ENCODE measurements around the gene ZNF598.
"Not testable (repeated sequence)": the region's sequence is repeated elsewhere in the genome, so short reads cannot be mapped to it uniquely, and the experiment has no call there.

ZNF598 gene

GRCh38 chr16:1976951-1977874 lies 32.4 kb downstream of the ZNF598 start:
- DNase-seq (ENCODE audit: low read depth, low spot score), result no peak

GRCh38 chr16:1976216-1976520 lies 33.5 kb downstream of the ZNF598 start:
- DNase-seq (ENCODE audit: low read depth, low spot score), result no peak

DNA sequence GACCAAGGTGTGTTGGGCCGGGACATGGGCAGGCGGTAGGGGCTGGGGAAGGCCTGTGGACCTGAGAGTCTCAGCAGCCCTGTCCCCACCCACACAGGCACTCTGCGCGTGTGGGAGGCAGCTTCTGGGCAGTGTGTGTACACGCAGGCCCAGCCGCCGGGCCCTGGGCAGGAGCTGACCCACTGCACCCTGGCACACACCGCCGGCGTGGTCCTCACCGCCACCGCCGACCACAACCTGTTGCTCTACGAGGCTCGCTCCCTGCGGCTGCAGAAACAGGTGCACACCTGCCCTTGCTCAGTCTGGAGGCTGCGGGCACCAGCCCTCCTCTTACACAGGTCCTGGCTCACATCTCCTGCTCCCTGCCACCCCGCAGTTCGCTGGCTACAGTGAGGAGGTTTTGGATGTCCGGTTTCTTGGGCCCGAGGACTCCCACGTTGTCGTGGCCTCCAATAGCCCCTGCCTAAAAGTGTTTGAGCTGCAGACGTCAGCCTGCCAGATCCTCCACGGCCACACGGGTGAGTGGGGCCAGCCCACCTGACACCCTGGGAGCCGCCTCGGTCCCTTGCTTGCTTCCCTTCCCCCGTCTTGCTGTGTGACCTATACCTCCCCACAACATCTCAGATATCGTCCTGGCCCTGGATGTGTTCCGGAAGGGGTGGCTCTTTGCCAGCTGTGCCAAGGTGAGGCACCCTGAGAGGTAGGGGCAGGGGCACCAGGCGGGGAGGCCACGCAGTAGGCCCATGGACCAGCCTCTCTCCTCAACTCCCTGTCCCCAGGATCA lies 34.0 kb downstream of the ZNF598 start:
- no peak for DNase-seq (ENCODE audit: low read depth, low spot score)

GRCh38 chr16:1974157-1975070 lies 35.2 kb downstream of the ZNF598 start:
- DNase-seq (ENCODE audit: low read depth, low spot score), result no peak

DNA sequence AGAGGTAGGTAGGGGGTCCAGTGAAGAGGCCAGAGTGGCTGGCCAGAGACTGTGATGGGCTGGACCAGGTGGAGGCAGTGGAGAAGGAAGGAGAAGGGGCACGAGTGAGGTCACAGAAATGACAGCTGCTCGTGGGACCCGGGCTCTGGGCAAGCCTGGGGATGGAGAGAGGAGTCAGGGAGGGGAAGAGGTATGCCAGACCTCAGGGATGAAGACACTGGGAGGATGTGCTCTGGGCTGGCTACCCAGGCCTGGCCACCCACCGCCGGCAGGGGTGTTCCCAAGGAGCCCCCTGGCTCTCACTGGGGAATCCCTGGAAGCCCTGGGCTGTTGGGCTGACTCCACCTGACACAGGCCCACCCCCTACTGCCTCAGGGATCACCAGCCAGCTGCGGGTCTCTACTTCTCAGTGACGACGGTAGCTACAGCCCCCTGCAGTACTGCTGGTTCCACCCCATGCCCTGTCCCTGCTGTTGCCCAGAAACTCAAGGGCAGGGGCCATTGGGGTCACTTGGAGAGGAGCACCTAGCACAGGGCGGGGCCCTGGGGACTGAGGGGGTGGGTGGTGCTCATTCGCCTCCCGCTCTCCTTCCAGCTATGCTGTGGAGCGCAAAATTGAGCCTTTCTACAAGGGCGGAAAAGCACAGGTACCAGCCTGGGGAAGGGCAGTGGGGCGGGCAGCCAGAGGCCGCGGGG lies 36.0 kb downstream of the ZNF598 start:
- DNase-seq (ENCODE audit: low read depth, low spot score), result no peak

DNA sequence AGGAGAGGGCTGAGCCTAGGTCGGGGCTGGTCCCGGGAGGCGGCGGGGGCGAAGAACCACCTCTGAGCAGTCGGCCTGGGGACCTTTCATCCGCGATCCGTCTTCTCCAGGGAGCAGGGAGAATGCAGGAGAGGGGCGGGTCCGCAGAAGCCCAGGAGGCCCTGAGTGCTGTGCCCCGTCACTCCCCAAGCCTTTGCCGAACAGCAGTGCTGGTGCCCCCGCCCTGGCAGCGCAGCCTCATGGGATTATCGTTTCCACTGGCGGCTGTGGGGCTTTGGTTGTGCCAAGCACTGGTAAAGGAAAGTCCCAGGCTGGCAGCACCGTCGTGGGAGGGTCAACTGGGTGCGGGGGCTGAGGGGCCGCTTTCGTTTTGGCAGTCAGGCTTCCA lies 37.1 kb downstream of the ZNF598 start:
- no peak for DNase-seq (ENCODE audit: low read depth, low spot score)

DNA sequence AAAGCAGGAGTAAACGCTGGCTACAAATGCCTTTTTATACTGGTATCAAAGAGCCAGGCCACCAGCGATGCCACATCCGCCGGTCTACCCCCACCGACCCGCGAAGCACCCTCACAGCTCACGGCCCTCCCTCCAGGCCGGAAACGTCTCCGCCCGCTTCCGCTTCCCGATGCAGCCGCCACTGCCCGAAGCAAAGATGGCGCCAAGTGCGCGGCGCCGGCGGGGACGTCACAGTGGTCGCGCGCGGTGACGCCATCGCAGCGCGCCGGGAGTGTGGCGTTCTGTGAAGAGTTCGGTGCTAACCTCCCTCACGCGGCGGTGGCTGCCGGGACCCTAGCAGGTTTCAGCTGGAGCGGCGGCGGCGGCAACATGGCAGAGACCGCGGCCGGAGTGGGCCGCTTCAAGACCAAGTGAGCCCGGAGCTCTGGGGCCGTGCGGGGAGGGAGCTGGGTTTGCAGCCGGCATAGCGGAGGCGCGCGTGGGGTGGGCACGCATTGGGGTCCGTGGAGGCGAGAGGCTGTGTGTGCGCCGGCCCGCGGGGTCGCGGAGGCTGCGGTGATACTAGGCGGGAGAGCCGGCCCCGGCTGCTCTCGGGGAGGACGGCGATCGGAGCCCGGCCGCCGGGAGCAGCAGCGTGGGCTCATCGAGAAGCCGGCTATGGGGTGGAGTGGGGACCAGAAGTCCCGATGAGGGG lies 37.7 kb downstream of the ZNF598 start, which contains the start of gene TBL3:
Gene TBL3 (plus strand): TSS at position 258 of the 694 bp plus-strand sequence. CDS start 112 bp downstream, at position 370.
- DNase-seq (ENCODE audit: low read depth, low spot score), result peak; percentile 83

- no peak for DNase-seq (ENCODE audit: low read depth, low spot score)
Observed at GRCh38 chr16:1968146-1968953, 41.3 kb downstream of the ZNF598 start.

GRCh38 chr16:1966460-1966859 lies 43.2 kb downstream of the ZNF598 start, which contains the start of gene RNF151:
RNF151 (plus strand) TSS chr16:1966856; CDS start chr16:1966882, 26 bp downstream.
- DNase-seq (ENCODE audit: low read depth, low spot score), result no peak

- no peak for DNase-seq (ENCODE audit: low read depth, low spot score)
Observed at GRCh38 chr16:1965396-1966001, 44.1 kb downstream of the ZNF598 start.

DNA sequence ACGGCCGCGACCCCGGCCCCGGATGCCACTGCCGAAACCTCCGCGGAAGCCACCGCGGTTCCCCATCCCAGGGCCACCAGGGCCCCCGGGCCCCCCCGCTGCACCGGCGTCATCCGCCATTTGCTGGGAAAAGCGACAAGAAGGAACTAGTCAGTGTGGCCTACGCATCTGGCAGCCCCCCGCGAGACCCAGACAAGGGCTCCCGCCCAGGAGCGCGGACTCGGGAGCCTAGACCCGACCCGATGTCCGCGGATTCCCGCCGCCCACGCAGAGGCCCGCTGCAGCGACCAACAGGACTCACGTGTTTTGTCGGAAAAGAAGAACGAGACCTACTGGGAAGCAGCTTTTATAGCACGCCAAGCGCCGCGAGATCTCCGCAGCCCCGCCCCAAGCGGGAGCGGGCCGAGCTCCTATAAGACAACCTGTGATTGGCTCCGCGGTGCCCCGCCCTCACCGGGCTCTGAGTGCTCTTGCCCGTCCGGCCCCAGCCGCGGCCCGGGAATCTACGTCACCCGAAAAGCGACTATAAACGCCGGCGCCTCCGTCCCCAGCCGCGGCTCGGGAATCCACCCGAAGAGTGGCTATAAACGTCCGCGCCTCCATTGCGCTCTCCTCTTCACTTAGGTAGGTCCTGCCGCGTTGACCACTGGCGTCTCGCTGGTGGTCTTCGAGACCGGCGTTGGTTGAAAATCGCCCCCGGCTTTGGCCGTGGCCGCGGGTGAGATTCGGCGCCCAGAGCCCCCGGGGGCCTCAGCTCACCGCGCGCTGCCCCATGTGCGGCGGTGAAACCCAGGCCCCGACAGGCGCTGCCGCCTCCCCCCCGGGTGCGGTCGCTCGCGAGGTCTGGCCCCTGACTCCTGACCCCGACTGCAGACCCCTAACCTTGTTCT lies 44.9 kb downstream of the ZNF598 start, which contains the start of gene RPS2:
Gene RPS2 (minus strand): TSS at position 321 of the 890 bp plus-strand sequence. CDS start 201 bp downstream, at position 120.
- peak; percentile 97 for DNase-seq (ENCODE audit: low read depth, low spot score)

- DNase-seq (ENCODE audit: low read depth, low spot score), result no peak
Observed at GRCh38 chr16:1963806-1964505, 45.7 kb downstream of the ZNF598 start.

- not testable (repeated sequence) for DNase-seq (ENCODE audit: low read depth, low spot score)
Observed at GRCh38 chr16:1962161-1963153, 47.2 kb downstream of the ZNF598 start.

- DNase-seq (ENCODE audit: low read depth, low spot score), result no peak
Observed at GRCh38 chr16:1961651-1962067, 48.0 kb downstream of the ZNF598 start.

DNA sequence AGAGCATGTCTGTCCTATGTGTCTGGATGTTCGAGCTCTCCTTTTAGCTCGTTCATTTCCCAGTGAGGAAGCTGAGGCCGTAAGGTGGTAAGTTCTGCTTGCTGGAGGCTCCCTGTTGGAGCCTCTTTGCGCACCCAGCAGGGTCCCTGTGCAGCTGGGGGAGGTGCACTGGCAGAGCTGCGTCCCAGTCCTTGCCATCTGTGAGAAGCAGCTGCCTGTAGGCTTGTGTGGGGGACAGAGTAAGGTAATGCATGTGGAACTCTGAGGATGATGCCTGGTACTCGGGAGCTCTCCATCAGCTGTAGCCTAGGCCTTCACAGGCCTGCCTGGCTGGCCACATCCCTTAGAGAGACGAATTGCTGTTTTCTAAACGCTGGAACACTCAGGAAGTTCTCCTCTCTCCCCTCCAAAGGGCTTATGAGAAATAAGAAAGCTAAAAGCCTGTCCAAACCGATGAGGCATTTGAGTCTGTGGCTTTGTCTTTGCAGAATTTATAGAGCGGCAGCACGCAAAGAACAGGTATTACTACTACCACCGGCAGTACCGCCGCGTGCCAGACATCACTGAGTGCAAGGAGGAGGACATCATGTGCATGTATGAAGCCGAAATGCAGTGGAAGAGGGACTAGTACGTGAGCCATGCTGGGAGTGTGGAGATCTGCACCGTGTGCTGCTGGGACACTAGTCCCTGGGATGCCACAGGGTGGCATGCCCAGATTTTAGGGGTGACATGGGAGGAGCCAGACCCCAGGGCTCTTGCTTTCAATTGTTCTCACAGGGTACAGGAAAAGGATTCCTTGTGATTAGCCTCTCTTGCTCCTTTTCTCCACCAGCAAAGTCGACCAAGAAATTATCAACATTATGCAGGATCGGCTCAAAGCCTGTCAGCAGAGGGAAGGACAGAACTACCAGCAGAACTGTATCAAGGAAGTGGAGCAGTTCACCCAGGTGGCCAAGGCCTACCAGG lies 48.7 kb downstream of the ZNF598 start:
- no peak for DNase-seq (ENCODE audit: low read depth, low spot score)

Measured in smooth muscle cell of the brain vasculature (primary cell).